ENCODE measurements around the gene EMP2.
A peak's percentile ranks its signal among the peaks of the same experiment; 100 is the strongest.
"Not testable (repeated sequence)": the region's sequence is repeated elsewhere in the genome, so short reads cannot be mapped to it uniquely, and the experiment has no call there.

Gene EMP2

GRCh38 chr16:10558746-10559641 is 21.4 kb downstream of the EMP2 start:
- peak in 41 of 42 donors; percentile 11 to 77 (median 42) for DNase-seq
- intact Hi-C loops (cut with DNase I): no loop called here

GRCh38 chr16:10558305-10558704 is 22.1 kb downstream of the EMP2 start:
- intact Hi-C loops (cut with DNase I): no loop called here
- DNase-seq: no peak

GRCh38 chr16:10557750-10558149 is 22.6 kb downstream of the EMP2 start:
- intact Hi-C loops (cut with DNase I): no loop called here
- DNase-seq: peak in 27 of 42 donors; percentile 11 to 77 (median 36)

GRCh38 chr16:10556236-10556635 is 24.2 kb downstream of the EMP2 start:
- intact Hi-C loops (cut with DNase I): no loop called here
- DNase-seq: no peak

- no peak for DNase-seq
- intact Hi-C loops (cut with DNase I): no loop called here
Measured at GRCh38 chr16:10554569-10554968, 25.8 kb downstream of the EMP2 start.

- intact Hi-C loops (cut with DNase I): no loop called here
- DNase-seq: peak in 27 of 42 donors; percentile 5 to 56 (median 33)
Measured at GRCh38 chr16:10552998-10553491, 27.4 kb downstream of the EMP2 start.

- intact Hi-C loops (cut with DNase I): no loop called here
- no peak for DNase-seq
Measured at GRCh38 chr16:10552281-10552680, 28.1 kb downstream of the EMP2 start.

GRCh38 chr16:10551881-10552280 is 28.5 kb downstream of the EMP2 start:
- DNase-seq: no peak
- intact Hi-C loops (cut with DNase I): no loop called here

GRCh38 chr16:10548404-10548803 is 32.0 kb downstream of the EMP2 start:
- no peak for DNase-seq

GRCh38 chr16:10547708-10548107 is 32.7 kb downstream of the EMP2 start:
- intact Hi-C loops (cut with DNase I): no loop called here
- DNase-seq: no peak

More at GRCh38 chr16:10548404-10548803, 32.0 kb downstream of the EMP2 start:
- intact Hi-C loops (cut with DNase I): no loop called here

- no peak for DNase-seq
- intact Hi-C loops (cut with DNase I): no loop called here
Measured at GRCh38 chr16:10543231-10543977, 37.0 kb downstream of the EMP2 start.

GRCh38 chr16:10541366-10541765 is 39.0 kb downstream of the EMP2 start:
- intact Hi-C loops (cut with DNase I): no loop called here
- DNase-seq: no peak

GRCh38 chr16:10539793-10540192 is 40.6 kb downstream of the EMP2 start:
- DNase-seq: no peak
- intact Hi-C loops (cut with DNase I): no loop called here

- no peak for DNase-seq
- intact Hi-C loops (cut with DNase I): no loop called here
Measured at GRCh38 chr16:10539236-10539635, 41.2 kb downstream of the EMP2 start.

GRCh38 chr16:10538583-10538982 is 41.8 kb downstream of the EMP2 start:
- no peak for DNase-seq
- intact Hi-C loops (cut with DNase I): no loop called here

- intact Hi-C loops (cut with DNase I): no loop called here
- DNase-seq: no peak
Measured at GRCh38 chr16:10537946-10538345, 42.5 kb downstream of the EMP2 start.

- no peak for DNase-seq
- intact Hi-C loops (cut with DNase I): no loop called here
Measured at GRCh38 chr16:10536814-10537389, 43.5 kb downstream of the EMP2 start.

- DNase-seq; intact Hi-C loops (cut with DNase I): not testable (repeated sequence)
Measured at GRCh38 chr16:10536328-10536727, 44.1 kb downstream of the EMP2 start.

- DNase-seq: no peak
- intact Hi-C loops (cut with DNase I): no loop called here
Measured at GRCh38 chr16:10535461-10535860, 44.9 kb downstream of the EMP2 start.

GRCh38 chr16:10534748-10535147 is 45.6 kb downstream of the EMP2 start:
- no peak for DNase-seq
- intact Hi-C loops (cut with DNase I): no loop called here

Data from head of caudate nucleus (tissue), 42 donors.